GM21723 (cell line): Measurements from ENCODE around the gene FZR1.
A peak's percentile ranks its signal among the peaks of the same experiment; 100 is the strongest.

Experiments
- ATAC-seq: cut with Tn5 transposase; IDR thresholded peaks from one replicate; pipeline ENCODE4 v1.9.1; 2021; ENCODE audit warnings: mild to moderate bottlenecking, moderate library complexity; ENCODE audit not compliant: unreplicated experiment

Gene FZR1

DNA sequence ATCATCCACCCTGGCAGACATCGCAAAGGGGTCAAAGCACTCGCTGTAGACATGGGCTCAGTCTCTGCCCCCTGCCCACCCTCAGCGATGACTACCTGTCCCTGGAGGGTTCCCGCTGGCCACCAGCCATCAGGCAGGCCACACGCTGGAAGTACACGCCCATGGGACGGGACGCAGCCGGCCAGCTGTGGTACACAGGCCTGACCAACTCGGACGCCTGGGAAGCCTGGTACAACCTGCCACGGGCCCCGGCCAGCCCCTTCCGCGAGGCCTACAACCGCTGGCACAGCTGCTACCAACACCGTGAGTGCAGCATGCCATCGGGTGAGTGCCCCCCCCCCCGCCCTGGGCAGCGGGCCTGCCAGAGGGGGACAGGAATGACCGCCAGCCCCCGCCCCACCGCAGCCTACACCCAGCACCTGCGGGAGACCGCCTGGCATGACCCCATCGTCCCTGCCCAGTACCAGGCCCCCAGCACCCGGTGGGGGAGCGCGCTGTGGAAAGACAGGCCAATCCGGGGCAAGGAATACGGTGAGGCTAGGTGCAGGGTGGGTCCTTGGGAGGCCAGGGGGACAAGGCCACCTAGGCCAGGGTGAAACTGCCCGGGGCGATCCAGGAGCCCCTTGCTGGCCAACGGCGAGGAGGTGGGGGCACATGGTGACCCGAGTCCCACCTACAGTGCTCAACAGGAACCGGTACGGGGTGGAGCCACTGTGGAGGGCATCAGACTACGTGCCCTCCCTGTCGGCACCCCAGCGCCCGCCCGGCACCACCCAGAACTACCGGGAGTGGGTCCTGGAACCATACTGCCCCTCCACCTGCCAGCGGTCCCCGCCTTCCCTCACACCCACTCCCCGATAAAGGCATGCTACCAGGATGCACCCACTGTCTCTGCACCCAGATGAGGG, 37.3 kb downstream of the FZR1 start:
- ATAC-seq: no peak

DNA sequence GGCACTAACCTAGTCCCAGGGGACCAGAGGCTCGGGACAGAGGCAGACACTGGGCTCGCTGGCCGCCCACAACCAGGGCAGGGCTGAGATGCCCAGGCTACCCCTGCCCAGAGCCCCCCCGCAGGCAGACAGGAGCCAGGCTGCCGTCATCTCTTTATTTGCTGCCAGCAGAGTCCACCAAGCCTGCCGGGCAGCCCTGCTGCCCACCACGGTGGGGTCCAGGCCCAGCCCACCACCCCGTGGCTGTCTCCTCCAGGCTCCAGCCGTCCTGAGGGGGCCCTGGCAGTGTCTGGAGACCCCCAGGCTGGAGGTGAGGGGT, 37.9 kb downstream of the FZR1 start:
- no peak for ATAC-seq

DNA sequence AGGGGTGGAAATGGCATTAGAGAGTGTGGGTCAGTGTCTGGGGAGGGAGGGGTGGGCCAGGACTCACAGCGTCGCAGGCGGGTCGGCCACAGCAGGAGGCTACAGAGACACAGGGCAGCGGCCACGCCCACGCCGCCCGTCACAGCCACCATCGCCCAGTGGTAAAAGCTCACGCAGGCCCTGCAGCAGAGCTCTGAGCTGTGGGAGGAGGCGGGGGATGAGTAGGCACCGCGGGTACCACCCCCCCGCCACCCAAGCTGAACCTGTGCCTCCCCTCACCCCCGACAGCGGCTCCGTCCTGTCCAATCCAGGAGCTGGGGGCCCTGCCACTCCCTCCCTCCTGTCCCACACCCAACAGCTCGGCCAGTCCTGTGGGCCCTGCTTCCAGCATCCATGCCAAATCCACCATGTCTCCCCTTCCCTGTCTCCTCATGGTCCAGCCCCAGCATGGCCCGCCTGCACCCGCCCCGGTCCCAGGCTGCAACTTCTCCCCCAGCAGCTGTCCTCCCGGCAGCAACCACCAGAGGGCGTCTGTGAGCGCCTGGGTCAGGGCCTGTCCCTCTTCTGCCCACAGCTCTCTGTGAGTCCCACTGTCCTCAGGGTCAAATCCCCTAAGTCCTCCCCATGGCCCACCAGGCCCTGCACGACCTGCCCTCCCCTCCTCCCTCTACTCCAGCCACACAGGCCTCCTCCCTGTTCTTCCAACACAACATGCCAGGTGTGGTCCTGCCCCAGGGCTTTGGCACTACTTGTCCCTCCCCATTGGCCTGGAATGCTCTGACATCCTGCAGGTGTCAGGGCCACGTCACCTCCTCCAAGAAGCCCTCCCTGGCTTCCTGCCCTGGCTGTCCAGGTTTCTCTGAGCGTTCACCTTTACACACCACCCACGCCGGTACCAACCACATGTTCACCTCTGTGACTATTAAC, 38.9 kb downstream of the FZR1 start:
- no peak for ATAC-seq

DNA sequence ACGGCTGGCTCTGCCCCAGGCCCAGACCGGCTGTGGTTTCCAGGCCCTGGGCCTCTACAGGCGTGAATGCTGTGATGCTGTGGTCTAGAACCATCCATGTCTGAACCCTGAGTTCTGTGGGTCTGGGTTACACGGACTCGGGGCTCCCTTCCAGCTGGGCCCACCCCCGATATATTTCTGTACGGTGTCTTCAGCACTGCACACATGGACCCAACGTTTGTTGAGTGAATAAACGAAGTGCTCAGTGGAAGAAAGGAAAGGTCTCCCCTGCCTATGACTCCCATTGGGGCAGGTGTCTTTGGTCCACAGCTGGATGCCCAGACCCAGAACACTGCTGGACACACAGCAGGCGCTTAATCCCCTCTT, 39.5 kb downstream of the FZR1 start:
- ATAC-seq: no peak

DNA sequence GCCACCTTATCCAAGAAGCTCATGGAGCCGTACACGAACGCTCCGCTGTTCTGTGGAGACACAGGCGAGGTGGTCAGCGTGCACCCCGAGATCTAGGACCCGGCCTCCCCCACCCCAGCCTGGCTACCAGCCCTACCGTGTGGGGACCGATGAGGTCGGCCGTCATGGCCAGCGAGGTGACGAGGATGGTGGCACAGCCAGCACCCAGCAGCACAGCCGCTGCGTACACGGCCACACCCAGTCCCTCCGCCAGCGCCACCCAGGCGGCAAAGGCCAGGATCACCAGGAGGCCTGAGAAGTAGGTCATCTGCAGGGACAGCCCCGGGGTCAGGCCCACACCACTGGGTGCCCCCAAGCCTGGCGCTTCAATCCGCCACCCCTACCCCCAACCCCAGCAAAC, 40.0 kb downstream of the FZR1 start:
- ATAC-seq: no peak

DNA sequence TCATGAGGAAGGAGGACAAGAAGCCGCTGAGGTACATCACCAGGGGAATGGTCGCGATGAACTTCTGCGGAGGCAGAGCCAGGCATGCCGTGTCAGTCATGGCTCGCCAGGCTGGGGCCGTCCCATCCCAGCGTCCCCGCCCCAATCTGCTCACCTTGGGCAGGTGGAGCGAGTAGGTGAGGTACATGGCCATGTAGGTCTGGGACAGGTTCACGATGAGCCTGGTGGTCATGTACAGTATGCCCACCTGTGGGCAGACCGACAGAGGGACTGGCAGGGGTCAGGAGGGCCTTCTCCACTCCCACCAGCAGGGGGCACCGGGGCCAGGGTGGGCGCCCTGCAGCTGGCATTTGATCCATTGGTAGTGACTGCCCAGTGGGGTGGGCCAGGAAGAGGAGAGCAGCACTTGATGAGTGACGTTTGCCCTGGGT, 41.2 kb downstream of the FZR1 start:
- no peak for ATAC-seq

DNA sequence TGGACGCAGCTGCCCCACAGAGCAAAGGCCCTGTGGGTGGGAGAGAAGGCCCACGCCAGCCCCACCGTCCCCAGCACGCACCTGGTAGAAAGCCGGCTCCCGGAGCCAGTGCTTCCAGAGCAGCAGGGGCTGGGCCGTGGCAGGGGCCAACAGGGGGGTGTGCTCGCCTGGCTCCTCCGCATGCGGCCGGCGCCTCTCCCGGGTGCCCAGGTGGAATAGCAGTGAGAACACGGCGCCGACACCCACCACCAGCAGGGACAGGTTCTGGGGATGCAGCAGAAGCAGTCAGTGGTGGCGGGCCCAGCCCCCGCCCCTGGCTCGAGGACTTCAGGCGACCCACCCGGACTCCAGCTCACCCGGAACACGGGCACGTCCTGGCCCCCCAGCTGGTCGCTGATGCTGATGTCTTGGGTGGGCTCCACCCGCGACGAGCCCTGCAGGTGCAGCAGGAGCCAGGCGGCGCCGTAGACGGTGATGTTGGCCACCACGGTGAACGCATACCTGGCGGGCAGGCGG, 41.7 kb downstream of the FZR1 start:
- ATAC-seq: no peak

DNA sequence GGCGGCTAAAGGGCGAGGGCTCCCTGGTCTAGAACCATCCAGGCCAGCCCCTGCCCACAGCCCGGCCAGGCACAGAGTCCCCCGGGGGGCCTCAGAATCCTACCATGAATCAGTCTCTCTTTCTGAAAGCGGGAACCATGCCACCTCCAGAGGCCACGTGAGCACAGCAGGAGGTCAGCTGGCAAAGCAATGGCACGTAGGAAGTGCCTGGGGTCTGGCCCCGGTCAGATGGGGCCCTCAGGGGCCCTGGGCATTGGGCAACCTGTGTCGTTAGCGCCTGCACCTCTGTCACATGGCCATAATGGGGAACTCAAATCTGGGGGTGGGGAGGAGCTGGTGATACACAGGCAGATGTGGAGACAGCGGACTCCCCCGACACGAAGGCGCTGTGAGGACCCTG, 42.5 kb downstream of the FZR1 start:
- no peak for ATAC-seq

DNA sequence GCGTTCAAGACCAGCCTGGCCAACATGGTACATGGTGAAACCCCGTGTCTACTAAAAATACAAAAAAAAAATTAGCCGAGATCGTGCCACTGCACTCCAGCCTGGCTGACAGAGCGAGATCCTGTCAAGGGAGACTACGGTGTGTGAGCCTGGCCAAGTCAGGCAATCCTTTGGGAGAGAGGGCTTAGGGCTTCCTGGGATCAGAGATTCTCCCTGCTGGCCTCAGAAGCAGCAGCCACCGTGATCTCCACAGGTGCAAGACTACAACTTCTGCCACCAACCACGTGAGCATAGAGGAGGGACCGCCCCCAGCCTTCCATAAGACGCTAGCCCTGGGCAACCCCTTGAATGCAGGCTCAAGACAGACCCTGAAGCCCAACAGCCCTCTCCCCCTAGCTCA, 43.7 kb downstream of the FZR1 start:
- no peak for ATAC-seq

DNA sequence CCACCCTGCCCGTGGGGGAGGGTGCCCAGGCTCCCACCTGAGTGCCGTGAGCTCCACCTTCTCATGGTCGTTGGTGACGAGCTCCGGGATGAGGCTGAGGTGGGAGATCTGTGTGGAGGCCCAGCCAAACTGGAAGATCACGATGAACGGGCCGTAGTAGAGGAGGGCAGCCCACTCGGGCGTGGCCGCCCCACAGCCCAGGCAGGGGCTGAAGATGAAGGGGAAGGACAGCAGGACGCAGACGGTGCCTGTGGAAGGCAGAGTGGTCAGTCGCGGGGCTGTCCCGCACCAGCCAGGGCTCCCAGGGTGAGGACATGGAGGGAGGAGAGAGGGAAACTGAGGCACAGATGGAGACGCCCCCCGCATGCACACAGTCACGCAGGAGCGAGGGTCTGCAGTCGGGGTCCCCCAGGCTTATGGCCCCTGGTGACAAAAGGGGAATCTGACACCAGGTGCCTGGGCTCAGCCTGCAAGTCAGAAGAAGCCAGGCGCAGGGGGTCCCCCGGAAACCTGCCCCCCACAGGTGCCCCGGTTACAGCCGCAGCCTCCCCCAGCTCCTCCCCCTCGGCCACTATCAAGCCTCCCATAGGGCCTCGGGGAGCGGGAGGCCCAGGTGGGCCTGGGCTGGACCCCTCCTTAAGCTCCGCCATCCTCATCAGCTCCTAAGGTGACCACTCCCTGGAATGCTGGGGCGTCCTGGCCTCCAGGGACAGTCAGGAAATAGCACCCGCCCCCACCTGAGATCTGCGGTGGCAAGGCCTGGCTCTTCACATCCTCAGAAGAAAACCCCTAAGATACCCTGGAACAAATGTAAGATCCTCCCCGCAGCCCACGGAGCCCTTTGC, 45.1 kb downstream of the FZR1 start:
- ATAC-seq: no peak

DNA sequence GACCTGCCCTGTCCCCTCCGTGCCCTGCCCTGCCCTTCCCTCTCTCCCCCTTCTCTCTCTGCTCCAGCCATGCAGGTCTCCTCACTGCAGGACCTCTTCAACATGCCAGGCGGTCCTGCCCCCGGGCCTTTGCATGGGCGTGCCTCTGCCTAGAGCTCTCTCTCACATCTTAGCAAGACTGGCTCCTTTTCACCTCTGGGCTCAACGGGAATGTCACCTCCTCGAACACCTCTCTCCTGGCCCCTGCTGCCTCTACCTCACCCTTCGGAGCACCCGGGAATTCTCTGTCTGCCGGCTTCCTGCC, 45.6 kb downstream of the FZR1 start:
- ATAC-seq: no peak

DNA sequence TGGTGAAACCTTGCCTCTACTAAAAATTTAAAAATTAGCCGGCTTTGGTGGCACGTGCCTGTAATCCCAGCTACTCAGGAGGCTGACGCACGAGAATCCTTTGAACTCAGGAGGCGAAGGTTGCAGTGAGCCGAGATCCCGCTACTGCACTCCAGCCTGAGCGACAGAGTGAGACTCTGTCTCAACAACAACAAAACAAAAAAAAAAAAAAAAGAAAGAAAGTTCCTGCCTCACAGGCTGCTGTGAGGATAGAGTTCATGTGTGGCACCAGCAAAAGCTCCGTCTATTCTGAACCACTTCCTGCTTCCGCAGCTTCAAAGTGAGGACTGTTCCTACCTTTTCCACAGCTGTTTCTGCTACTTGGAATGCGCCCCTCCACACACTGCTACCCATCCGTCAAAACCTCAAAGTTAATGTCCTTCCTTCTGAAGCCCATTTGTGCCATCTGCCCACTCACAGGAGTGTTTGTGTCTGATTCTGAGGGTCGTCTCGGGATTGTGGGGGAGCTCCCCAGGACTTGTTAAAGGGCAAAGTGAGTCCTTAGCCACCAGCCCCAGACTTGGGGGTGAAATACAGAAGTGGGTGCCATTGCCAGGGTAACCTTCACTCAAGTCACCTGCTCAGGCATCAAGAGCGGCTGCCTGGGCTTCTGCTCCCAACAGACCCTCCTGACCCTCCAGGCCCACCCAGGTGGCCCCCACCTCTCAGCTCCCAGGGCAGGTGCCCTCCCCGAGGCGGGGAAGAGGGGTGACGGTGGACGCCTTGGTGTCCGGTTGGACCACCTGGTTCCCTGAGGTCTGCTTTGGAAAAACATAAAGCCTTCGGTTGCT, 48.4 kb downstream of the FZR1 start:
- no peak for ATAC-seq

DNA sequence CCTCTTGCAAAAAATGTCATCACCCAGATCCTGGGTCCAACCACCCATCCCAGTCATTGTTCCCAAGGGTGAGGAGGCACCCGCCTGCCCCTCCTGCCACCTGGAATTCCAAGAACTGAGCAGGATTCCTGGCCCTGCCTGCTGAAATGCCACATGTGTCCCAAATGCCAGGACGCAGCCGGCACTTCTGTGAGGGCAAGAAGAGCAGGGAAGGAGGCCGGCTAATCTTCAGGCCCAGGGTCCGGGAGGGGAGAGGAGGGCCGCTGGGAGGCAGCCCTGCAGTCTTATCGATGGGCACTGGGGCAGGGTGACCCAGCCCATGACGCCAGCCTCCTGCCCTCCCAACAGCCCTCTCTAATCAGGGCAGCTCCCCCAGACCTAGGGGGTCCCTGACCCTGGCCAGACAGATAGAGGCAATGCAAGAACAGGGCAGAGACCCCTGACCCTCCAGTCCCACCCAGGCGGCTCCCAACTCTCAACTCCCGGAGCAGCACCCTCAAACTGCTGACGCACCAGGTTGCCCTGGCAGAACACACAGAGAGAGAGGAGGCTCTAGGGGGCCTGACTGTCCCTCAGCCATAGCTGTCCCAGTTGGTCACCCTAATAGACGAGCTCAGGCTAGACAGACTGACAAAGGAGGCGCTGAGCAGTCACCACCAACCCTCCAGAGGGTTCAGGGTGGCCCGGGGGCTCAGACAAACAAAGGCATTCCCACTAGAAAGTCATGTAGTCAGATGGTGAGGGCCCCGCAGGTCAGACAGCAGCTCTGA, 49.7 kb downstream of the FZR1 start:
- ATAC-seq: no peak

DNA sequence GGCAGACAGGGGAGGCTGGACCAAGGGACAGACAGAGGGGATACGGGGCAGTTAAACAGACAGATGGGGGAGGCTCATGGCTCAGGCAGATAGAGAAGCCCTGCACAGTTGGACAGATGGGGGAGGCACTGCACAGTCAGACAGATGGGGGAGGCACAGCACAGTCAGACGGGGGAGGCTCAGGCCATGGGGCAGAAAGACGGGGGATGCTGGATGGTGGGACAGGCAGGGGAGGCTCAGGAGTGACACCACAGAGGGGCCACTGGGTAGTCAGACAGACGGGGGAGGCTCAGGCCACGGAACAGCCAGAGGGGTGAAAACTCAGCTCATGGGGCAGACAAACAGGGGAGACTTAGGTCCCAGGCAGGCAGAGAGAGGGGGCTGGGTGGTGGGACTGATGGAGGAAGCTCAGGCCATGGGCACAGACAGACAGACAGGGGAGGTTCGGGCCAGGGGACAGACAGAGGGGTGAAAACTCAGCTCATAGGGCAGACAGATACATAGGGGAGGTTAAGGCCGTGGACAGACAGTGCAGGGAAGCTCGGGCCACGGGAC, 50.4 kb downstream of the FZR1 start:
- no peak for ATAC-seq

DNA sequence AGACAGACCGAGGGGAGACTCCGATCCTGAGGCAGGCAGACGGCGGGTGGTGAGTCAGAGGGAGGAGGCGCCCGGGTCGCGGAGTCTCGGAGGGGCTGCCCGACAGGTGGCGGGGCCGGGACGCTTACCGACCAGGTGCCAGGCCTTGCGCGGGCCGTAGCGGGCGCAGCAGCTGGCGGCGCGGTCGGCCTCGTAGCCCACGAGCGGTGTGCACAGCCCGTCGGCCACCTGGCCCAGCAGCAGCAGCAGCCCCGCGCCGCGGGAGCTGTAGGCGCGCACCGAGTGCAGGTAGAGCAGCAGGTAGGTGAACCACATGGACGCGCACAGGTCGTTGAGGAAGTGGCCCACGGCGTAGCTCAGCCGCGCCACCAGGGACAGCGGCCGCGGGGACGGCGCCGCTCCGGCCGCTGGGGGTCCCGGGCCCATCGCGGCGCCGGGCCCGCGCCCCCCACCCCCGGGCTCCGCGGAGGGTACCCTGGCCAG, 50.9 kb downstream of the FZR1 start:
- ATAC-seq: peak; percentile 24

DNA sequence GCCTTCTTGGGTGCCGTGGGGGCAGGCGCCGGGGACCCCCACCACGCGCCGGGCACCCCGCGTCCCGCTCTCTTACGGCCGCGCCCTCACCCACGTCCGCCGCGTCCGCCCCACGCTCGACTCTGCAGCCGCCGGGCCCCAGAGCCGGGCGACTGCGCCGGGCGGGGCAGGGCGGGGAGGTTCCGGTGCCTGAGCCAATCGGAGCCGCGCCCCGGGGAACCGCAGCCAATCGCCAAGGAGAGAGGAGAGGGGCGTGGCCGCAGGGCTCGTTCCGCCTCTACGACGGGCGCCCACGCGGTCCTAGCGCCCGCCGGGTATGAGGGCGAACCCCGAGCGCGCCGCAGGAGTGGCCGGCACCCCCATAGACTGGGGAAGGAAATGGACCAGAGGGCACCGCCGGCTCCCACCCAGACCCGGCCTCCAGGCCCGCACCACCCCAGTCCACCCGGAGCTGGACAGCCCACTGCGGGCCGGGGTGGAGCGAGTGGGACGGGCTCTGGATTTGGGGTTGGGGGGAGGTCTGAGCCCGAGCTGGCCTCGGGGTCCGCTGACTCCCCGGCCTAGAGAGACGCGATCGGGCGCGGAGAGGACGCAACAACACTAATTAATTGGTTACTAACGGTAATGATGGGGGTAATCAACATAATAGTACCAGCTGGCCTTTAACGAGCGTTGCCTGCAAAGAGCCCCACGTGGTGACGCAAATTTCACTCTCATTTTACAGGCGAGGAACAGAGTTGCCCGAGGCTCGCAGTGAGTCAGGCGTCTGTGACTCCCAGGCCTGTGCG, 51.5 kb downstream of the FZR1 start, which contains the start of gene MFSD12:
MFSD12 (minus strand) TSS at position 126 of the 788 bp plus-strand sequence. CDS start 183 bp downstream, outside the sequence.
- peak; percentile 83 for ATAC-seq

DNA sequence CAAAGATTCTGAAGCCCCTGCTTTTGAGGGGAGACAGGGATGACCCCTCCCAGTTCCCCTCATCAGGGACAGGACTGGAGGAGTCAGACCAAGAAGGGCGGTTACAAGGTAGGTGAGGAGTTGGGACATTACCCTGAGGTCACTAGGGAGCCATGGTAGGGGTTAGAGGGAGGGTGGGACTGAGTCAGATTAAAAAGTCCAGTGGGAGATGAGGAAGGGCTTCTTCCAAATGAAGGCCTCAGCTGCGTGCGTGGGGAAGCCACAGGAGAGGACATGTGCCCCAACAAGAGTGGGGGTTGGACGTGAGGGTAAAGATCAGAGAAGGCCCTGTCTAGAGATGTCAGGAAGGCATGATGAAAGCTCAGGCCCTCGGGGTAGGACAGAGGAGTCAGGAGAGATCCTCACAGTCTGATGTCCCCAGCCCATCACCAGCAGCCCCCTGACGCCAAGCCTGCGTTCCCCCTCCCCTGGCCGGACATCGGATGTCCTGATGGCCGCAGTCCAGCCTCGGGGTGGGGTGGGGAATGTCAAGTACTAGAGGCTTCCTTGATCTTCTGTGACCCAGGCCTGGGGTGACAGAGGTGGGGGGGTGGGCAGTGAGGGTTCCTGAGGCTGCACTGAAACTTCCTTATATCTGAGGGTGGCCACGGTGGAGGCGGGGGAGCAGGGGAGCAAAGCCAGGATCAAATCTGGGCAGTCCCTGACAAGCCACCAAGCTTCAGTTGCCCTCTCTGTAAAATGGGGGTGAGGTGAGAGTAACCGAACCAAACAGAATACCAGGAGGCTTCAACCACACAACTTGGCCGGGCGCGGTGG, 57.8 kb downstream of the FZR1 start:
- no peak for ATAC-seq
